GM18870 (cell line): ENCODE results near the gene SH3GL2.
A peak's percentile ranks its signal among the peaks of the same experiment; 100 is the strongest.

Source experiments
- ATAC-seq: cut with Tn5 transposase; IDR thresholded peaks from one replicate; pipeline ENCODE4 v1.9.1; 2021; ENCODE audit warnings: moderate library complexity; ENCODE audit not compliant: unreplicated experiment

Gene SH3GL2

DNA sequence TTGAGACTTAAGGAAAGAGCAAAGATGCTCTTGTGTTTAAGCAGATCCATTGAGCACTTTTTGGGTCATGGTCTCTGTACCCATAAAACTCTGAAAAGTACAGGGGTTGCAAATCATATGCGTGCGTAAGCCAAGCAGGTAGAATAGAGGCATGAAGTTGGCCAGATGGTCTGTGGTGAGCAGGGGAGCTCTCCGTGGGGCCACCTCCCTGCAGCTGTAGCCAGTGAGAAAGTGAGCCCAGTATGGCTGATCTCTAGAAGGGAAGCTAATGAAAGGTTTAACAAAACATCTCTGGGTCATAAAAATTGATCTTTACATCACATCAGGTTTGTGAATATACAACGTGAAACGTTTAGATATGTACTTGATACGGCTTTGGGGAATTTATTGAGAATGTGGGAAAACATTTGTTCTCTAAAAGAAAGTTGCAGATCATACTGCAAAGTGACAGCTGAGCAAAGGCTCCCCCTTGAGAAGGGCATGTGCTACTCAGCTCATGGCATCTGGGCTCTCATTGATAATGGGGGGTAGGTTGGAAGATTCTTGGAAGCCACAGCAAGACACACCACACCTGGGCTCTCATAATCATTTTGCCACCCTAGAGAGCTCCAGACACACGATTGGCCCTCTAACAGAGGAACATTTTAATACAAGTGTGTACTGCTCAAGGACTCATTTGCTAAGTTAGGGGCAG is 30.6 kb downstream of the SH3GL2 start:
- no peak for ATAC-seq

DNA sequence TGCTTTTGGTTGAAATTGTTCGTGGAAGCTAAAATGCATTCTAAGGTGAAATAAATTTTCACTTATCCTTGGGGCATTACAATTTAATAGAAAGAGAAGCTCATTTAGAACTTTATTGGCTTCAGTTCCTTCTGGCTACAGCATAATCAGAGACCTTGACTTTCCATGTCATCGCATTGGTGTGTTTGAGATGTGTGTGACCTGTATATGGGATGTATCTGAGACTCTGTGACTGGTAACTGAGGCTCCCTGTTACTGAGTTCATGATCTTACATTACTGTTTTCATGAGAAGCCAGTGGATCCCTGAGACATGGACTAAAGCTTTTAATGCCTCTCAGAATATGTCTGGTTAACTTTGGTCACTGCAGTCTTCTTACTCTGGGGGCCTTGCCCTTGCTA is 32.5 kb downstream of the SH3GL2 start:
- no peak for ATAC-seq

- peak; percentile 55 for ATAC-seq
Observed at GRCh38 chr9:17611917-17612316, 33.1 kb downstream of the SH3GL2 start.

GRCh38 chr9:17613758-17614157 is 34.9 kb downstream of the SH3GL2 start:
- no peak for ATAC-seq

GRCh38 chr9:17614250-17614649 is 35.4 kb downstream of the SH3GL2 start:
- ATAC-seq, result no peak

- no peak for ATAC-seq
Observed at GRCh38 chr9:17614903-17615302, 36.0 kb downstream of the SH3GL2 start.

DNA sequence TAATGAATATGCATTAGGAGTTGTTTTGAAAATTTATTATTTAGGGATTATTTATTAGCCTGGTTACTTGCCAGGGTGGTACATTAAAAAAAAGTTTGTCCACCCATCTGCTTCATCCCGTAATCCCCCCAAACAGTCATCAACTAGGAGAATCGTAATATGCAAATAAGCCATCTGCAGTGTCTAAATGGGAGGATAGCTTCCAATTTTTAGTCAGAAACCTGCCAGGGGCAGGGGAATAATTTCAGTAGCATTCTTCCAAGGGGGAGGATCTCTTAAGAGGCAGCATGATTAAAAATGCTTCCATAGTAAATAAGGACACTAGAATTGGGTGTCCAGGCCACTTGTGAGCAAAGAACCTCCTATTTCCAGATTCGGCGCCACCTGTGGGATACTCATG is 43.3 kb downstream of the SH3GL2 start:
- ATAC-seq, result no peak

DNA sequence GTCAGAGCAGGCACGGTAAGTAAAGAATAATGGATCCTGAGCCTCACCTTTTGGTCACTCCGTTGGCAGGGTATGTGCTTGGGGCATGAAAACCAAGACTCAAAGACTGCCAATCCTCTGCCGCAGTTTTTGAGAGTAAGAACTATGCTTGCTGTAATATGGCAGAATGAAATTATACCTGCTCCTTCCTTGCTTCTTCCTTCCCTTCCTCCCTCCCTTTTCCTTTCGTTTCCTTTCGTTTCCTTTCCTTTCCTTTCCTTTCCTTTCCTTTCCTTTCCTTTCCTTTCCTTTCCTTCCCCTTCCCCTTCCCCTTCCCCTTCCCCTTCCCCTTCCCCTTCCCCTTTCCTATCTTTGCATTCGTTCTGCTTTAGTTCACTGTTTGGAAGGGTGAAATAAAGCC is 43.9 kb downstream of the SH3GL2 start:
- no peak for ATAC-seq

- no peak for ATAC-seq
Observed at GRCh38 chr9:17623965-17624364, 45.1 kb downstream of the SH3GL2 start.

- ATAC-seq, result no peak
Observed at GRCh38 chr9:17624571-17624970, 45.7 kb downstream of the SH3GL2 start.

- ATAC-seq, result no peak
Observed at GRCh38 chr9:17625644-17626388, 47.0 kb downstream of the SH3GL2 start.

GRCh38 chr9:17627641-17628040 is 48.8 kb downstream of the SH3GL2 start:
- ATAC-seq, result no peak

DNA sequence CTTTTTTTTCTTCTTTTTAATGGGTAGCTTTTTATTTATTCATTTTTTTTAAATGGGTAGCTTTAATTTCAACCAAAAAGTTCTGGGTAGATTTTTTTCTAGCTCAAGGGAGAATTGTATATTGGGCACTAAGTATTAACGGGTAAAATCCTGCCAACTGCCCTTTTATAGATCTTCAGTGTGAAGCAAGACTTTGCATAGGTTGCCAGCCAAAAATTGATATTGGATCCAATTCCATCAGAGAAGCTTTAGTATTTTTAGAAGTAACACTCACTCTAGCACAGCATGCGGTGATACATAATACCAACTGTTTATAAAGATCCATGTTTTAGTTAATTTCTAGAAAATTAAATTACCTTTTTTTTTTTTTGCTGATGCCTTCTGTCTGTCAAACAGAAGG is 49.8 kb downstream of the SH3GL2 start:
- ATAC-seq, result no peak

GRCh38 chr9:17630531-17630949 is 51.7 kb downstream of the SH3GL2 start:
- no peak for ATAC-seq

- no peak for ATAC-seq
Observed at GRCh38 chr9:17631396-17631795, 52.5 kb downstream of the SH3GL2 start.

DNA sequence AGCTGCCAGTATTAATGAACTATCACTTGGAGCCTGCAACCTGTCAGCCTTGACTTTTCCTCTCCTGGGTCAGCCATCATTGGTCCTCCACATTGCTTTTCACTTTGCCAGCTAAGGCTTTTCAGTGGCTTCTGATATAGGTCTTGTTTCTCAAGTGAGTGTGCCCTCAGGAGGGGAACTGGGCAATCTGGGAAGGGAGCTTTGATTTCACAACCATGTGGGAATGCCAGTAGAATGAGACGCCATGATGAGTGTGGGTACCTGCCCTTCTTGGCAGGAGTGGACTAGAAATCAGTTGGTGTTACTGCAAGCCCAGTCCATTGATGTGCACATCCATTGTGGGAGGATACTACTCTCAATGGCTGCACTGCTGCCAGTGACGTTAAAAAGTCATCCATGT is 54.1 kb downstream of the SH3GL2 start:
- ATAC-seq, result no peak

DNA sequence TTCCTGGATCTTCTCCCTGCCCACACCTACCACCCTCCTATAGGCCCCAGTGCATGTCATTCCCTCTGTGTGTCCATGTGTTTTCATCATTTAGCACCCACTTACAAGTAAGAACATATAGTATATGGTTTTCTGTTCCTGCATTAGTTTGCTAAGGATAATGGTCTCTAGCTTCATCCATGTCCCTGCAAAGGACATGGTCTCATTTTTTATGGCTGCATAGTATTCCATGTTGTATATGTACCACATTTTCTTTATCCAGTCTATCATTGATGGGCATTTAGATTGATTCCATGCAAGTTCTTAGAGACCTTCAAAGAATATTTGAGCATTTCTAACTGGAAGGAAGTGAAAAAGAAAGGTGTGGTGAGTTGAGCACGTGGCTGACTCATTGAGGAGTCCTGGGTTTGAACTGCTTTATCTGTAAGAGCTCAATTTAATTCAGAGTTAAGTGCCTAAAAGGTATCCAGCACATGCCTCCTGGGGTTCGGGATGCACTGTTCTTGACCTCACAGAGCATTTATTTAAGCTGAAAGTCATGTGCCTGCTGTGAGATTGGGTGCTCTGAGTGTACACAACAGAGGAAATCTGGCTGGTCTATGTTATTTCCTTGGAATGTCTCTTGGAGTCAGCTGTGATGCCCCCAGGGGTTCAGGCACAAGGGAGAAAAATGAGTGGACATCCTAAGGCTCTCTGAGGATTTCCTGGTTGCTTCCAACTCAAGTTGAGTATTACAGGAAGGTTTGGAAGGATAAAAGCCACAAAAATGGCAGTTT is 56.4 kb downstream of the SH3GL2 start:
- ATAC-seq, result no peak

DNA sequence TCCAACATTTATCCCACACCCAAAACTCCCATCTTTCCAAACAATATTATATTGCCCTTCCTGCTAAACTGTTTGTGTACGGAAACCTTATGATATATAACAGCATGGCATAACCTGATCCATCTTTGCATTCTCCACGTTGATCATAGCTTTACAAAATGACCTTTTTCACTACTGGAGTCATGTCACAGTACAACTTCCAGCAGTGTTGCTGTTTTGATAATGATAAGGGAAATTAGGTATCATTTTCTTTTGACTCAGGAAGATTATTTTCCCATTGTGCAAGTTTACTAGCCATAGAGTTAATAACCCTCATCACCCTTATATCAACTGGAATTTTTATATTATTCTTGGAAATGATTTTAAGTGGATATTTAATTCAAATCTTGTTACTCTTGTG is 57.5 kb downstream of the SH3GL2 start:
- no peak for ATAC-seq

DNA sequence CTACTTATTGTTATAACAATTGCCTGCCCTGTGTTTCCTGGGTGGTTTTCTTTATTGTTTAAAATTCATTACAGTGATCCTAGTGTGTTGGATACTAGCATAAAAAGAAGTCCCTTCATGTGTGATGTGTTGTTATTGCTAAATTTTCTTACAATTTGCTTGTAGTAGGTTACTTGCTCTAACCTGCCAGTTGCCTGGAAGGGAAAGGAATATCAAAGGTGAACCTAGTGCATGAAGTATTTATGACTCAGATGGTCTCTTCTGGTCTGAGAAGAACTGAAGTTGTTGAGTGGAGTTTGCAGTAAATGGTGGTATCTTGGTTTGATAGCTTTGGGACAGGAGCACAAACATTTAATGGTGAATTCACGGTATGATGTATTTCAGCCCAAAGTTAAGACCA is 58.0 kb downstream of the SH3GL2 start:
- no peak for ATAC-seq

- ATAC-seq, result no peak
Observed at GRCh38 chr9:17637229-17637628, 58.4 kb downstream of the SH3GL2 start.

DNA sequence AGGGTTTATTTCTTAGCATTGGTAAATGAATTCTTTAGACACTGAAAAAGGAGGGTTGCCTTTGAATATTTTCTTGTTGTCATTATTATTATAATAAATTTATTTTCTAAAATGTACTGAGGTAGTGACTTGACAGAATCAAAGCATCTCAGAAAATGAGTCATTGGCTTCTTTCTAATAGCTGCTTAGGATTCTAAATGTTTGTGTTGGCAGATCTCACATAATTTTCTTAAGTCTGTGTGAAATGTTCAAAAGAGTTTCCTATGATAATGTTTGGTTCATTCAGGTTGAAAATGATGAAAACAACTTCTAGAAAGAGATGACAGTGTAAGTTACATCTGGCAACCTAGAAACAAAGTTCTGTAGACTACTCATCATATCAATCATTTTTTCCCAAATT is 69.7 kb downstream of the SH3GL2 start:
- ATAC-seq, result no peak

DNA sequence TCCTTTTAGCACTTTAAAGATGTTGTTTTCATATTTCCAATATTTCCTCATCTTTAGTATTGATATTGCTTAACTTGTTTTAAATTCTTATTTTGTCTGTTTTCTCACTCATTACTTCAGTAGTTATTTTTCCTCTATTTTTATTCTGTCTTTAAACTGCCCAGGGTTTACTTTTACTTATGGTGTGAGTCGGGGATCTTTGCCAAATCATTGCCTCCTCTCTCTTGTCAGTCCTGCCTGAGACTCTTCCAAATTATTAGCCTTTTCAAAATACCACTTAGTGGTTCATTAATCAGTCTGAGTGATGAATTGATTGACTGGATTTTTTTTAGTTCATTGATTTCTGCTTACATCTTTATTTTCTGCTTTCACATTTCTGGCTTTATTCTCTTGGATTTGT is 72.9 kb downstream of the SH3GL2 start:
- no peak for ATAC-seq
